Measurements from ENCODE around the gene SACS.
A peak's percentile ranks its signal among the peaks of the same experiment; 100 is the strongest.

The SACS gene

GRCh38 chr13:23288995-23289394 lies 144.5 kb downstream of the SACS start:
- no peak for DNase-seq (ENCODE audit: low spot score)

- peak; percentile 8 for DNase-seq (ENCODE audit: low spot score)
Measured at GRCh38 chr13:23288564-23288963, 144.9 kb downstream of the SACS start.

GRCh38 chr13:23279321-23279720 lies 154.2 kb downstream of the SACS start:
- no peak for DNase-seq (ENCODE audit: low spot score)

Measured in AG08395 (cell line).